Keratinocyte (primary cell): ENCODE data around the gene OR4D1. TPM values are rescaled to one million over a fixed set of nuclear protein-coding genes. Genes with fewer than 3 reads are reported as not detected.

Experiments used
- DNase-seq: peaks from one replicate; pipeline ENCODE4 v3.0.0-alpha.2; 2011; ENCODE audit warnings: low read depth, missing footprints, low spot score
- FAIRE-seq: peaks from 2 replicates; lab custom pipeline; 2011; peaks lifted over from hg19 to GRCh38; lab: Jason Lieb, UNC
- H2AFZ ChIP-seq: 2 replicates; pipeline ENCODE4 v1.6.0; 2012; ENCODE audit warnings: low read length, control low read depth, inconsistent platforms; ENCODE audit not compliant: control insufficient read depth
- H3K27ac ChIP-seq: 2 replicates; pipeline ENCODE4 v1.5.1; 2011; ENCODE audit warnings: low read length; ENCODE audit not compliant: control insufficient read depth, insufficient read depth
- H3K27me3 ChIP-seq: 3 replicates; pipeline ENCODE4 v1.6.0; 2011; ENCODE audit warnings: low read length; ENCODE audit not compliant: control insufficient read depth, insufficient read depth; ENCODE audit errors: extremely low read depth
- H3K36me3 ChIP-seq, 2 experiments: 2 replicates in 1 of 2; 3 replicates in 1 of 2; pipeline ENCODE4 v1.5.1; 2011; ENCODE audit warnings: low read length in 2 of 2, mild to moderate bottlenecking in 1 of 2; ENCODE audit not compliant: control insufficient read depth in 2 of 2, insufficient read depth in 2 of 2; ENCODE audit errors: extremely low read depth in 1 of 2
- H3K4me1 ChIP-seq: 3 replicates; pipeline ENCODE4 v1.5.1; 2011; ENCODE audit warnings: low read length; ENCODE audit not compliant: control insufficient read depth, insufficient read depth; ENCODE audit errors: extremely low read depth
- H3K4me2 ChIP-seq: 3 replicates; pipeline ENCODE4 v1.6.0; 2011; ENCODE audit warnings: low read depth, low read length; ENCODE audit not compliant: control insufficient read depth, insufficient read depth; ENCODE audit errors: extremely low read depth
- H3K4me3 ChIP-seq, 3 experiments: fragments of 200-600 bp in 1 of 3; sonication (generic) in 1 of 3; 2 replicates in 2 of 3; 3 replicates in 1 of 3; pipeline ENCODE4 v1.5.1; 2011 to 2016; ENCODE audit warnings: low read length in 3 of 3, mild to moderate bottlenecking in 3 of 3, control low read depth in 2 of 3, inconsistent platforms in 1 of 3, low read depth in 1 of 3, mixed read lengths in 1 of 3, mixed run types in 1 of 3, moderate library complexity in 1 of 3; ENCODE audit not compliant: control insufficient read depth in 2 of 3, insufficient read depth in 2 of 3; ENCODE audit errors: extremely low read depth in 1 of 3
- H3K79me2 ChIP-seq: 2 replicates; pipeline ENCODE4 v1.6.0; 2012; ENCODE audit warnings: low read length; ENCODE audit not compliant: control insufficient read depth, insufficient read depth
- H3K9ac ChIP-seq: 3 replicates; pipeline ENCODE4 v1.6.0; 2011; ENCODE audit warnings: low read length; ENCODE audit not compliant: control insufficient read depth, insufficient read depth; ENCODE audit errors: extremely low read depth
- H3K9me1 ChIP-seq: 3 replicates; pipeline ENCODE4 v1.6.0; 2011; ENCODE audit warnings: low read length; ENCODE audit not compliant: control insufficient read depth, insufficient read depth; ENCODE audit errors: extremely low read depth
- H3K9me3 ChIP-seq: 2 replicates; pipeline ENCODE4 v1.5.1; 2012; ENCODE audit warnings: low read depth, low read length; ENCODE audit not compliant: control insufficient read depth
- H4K20me1 ChIP-seq: 3 replicates; pipeline ENCODE4 v1.6.0; 2011; ENCODE audit warnings: low read length; ENCODE audit not compliant: control insufficient read depth, insufficient read depth; ENCODE audit errors: extremely low read depth
- EZH2 ChIP-seq: IDR thresholded peaks from one replicate; pipeline ENCODE4 v1.6.1; 2012; ENCODE audit warnings: inconsistent platforms, mild to moderate bottlenecking, low read length, moderate library complexity
- dilution Hi-C: fragments of 300-500 bp; cut with MboI; formaldehyde crosslinking; loops from one replicate; pipeline ENCODE4 v1.7.0; 2020; ENCODE audit warnings: low sequenced_read_pairs; ENCODE audit not compliant: extremely low pct_ligation_motif_present
- polyA plus RNA-seq, 5 experiments: library from polyadenylated mRNA; depleted of rRNA in 3 of 5; stranded (reverse) in 3 of 5; stranded (forward) in 1 of 5; unstranded in 1 of 5; fragments of >200 nt; gene quantifications; 1 replicate in 1 of 5; 2 replicates in 3 of 5; 3 replicates in 1 of 5; pipeline versions ENCODE4 v1.2.1 to v1.2.3, GENCODE V29; 2011 to 2012; ENCODE audit warnings: missing spikeins in 2 of 5, low read depth in 1 of 5, low replicate concordance in 1 of 5
- TF ChIP-seq, protein P1 (sequence below), 3 experiments: IDR thresholded peaks in 1 of 3; conservative IDR thresholded peaks in 1 of 3; optimal IDR thresholded peaks in 1 of 3; 2 replicates in 2 of 3; 3 replicates in 1 of 3; pipeline versions ENCODE3 to v1.5.1; 2011; ENCODE audit warnings: low read length in 3 of 3, mild to moderate bottlenecking in 3 of 3, moderate library complexity in 2 of 3, control low read depth in 1 of 3, inconsistent platforms in 1 of 3; ENCODE audit not compliant: insufficient read depth in 2 of 3; ENCODE audit errors: extremely low read depth in 1 of 3

Gene OR4D1
- polyA plus RNA-seq, 1 donor (not counting 4 experiments of a cell fraction or from before 2014, with no cell fraction given), result not detected

GRCh38 chr17:58150394-58150793, 2.2 kb downstream of the OR4D1 start:
- H3K4me1 ChIP-seq, result no peaks in the 10 kb centered on the region
- no peaks in the 10 kb centered on the region for H3K79me2 ChIP-seq
- no peaks in the 10 kb centered on the region for H3K9me1 ChIP-seq
- dilution Hi-C loops, result no loop called here
- no peaks in the 10 kb centered on the region for H3K36me3 ChIP-seq
- no peaks in the 10 kb centered on the region for H4K20me1 ChIP-seq
- FAIRE-seq (no peak), DNase-seq (no peak)
- H3K27ac ChIP-seq, result no peak overlapping the region
- no peaks in the 10 kb centered on the region for H3K9me3 ChIP-seq
- no peak for TF ChIP-seq EZH2
- TF ChIP-seq, protein P1, sequence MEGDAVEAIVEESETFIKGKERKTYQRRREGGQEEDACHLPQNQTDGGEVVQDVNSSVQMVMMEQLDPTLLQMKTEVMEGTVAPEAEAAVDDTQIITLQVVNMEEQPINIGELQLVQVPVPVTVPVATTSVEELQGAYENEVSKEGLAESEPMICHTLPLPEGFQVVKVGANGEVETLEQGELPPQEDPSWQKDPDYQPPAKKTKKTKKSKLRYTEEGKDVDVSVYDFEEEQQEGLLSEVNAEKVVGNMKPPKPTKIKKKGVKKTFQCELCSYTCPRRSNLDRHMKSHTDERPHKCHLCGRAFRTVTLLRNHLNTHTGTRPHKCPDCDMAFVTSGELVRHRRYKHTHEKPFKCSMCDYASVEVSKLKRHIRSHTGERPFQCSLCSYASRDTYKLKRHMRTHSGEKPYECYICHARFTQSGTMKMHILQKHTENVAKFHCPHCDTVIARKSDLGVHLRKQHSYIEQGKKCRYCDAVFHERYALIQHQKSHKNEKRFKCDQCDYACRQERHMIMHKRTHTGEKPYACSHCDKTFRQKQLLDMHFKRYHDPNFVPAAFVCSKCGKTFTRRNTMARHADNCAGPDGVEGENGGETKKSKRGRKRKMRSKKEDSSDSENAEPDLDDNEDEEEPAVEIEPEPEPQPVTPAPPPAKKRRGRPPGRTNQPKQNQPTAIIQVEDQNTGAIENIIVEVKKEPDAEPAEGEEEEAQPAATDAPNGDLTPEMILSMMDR (optimal IDR thresholded peaks at IDR 0.05 in 1 of 3, IDR thresholded peaks at IDR 0.05 in 1 of 3, conservative IDR thresholded peaks at IDR 0.05 in 1 of 3; ENCODE audit: extremely low read depth in 1 of 3, insufficient read depth in 2 of 3, low read length in 3 of 3), result no peak
- no peak overlapping the region for H3K4me2 ChIP-seq
- no peak overlapping the region for H3K4me3 ChIP-seq
- peaks cover 25% of the 10 kb centered on the region for H3K27me3 ChIP-seq
- H3K9ac ChIP-seq, result no peak overlapping the region
- no peak overlapping the region for H2AFZ ChIP-seq

GRCh38 chr17:58153046-58153445, 4.9 kb downstream of the OR4D1 start:
- dilution Hi-C loops, result no loop called here
- FAIRE-seq, result no peak
- H3K79me2 ChIP-seq, result no peaks in the 10 kb centered on the region

GRCh38 chr17:58153671-58154070, 5.5 kb downstream of the OR4D1 start:
- FAIRE-seq (no peak), DNase-seq (no peak)
- Histone ChIP-seq H3K4me3 (no peak overlapping the region), H3K4me1 (peaks cover 2% of the 10 kb centered on the region), H3K79me2 (no peaks in the 10 kb centered on the region), H3K27me3 (peaks cover 39% of the 10 kb centered on the region), H3K36me3 (no peaks in the 10 kb centered on the region), H3K4me2 (no peak overlapping the region), H2AFZ (no peak overlapping the region), H3K9me3 (no peaks in the 10 kb centered on the region), H4K20me1 (no peaks in the 10 kb centered on the region), H3K27ac (no peak overlapping the region), H3K9me1 (no peaks in the 10 kb centered on the region), H3K9ac (no peak overlapping the region)
- no peak for TF ChIP-seq EZH2
- TF ChIP-seq, protein P1 (optimal IDR thresholded peaks at IDR 0.05 in 1 of 3, IDR thresholded peaks at IDR 0.05 in 1 of 3, conservative IDR thresholded peaks at IDR 0.05 in 1 of 3; ENCODE audit: extremely low read depth in 1 of 3, insufficient read depth in 2 of 3, low read length in 3 of 3), result no peak
- dilution Hi-C loops, result no loop called here

More at GRCh38 chr17:58153046-58153445, 4.9 kb downstream of the OR4D1 start:
- Histone ChIP-seq H3K36me3 (no peaks in the 10 kb centered on the region), H3K27me3 (peaks cover 45% of the 10 kb centered on the region), H3K4me3 (no peak overlapping the region), H4K20me1 (no peaks in the 10 kb centered on the region), H3K4me2 (no peak overlapping the region), H3K4me1 (peaks cover 2% of the 10 kb centered on the region), H3K9me1 (no peaks in the 10 kb centered on the region), H2AFZ (no peak overlapping the region), H3K27ac (no peak overlapping the region), H3K9ac (no peak overlapping the region), H3K9me3 (no peaks in the 10 kb centered on the region)
- DNase-seq, result no peak
- no peak for TF ChIP-seq EZH2
